NCI-H1048 (cell line): Measurements from ENCODE around the gene TOM1.

Source experiments
- DNase-seq: peaks from one replicate; lab custom pipeline; 2025; lab: John Stamatoyannopoulos, UW

The TOM1 gene

GRCh38 chr22:35307372-35307771 is 7.7 kb downstream of the TOM1 start:
- DNase-seq = no peak

GRCh38 chr22:35307892-35308291 is 8.2 kb downstream of the TOM1 start:
- DNase-seq = no peak

GRCh38 chr22:35308480-35309021 is 8.9 kb downstream of the TOM1 start:
- DNase-seq = no peak

- DNase-seq = no peak
Measured at GRCh38 chr22:35310556-35311550, 11.2 kb downstream of the TOM1 start.

- DNase-seq = no peak
Measured at GRCh38 chr22:35311551-35311999, 11.9 kb downstream of the TOM1 start.

- DNase-seq = no peak
Measured at GRCh38 chr22:35312198-35313059, 12.7 kb downstream of the TOM1 start.

GRCh38 chr22:35313311-35314121 is 13.8 kb downstream of the TOM1 start:
- DNase-seq = no peak

GRCh38 chr22:35314161-35314942 is 14.7 kb downstream of the TOM1 start:
- DNase-seq = no peak

- DNase-seq = no peak
Measured at GRCh38 chr22:35315141-35315854, 15.6 kb downstream of the TOM1 start.

GRCh38 chr22:35315855-35316745 is 16.4 kb downstream of the TOM1 start:
- no peak for DNase-seq

- no peak for DNase-seq
Measured at GRCh38 chr22:35316751-35317150, 17.1 kb downstream of the TOM1 start.

- DNase-seq = no peak
Measured at GRCh38 chr22:35317680-35318290, 18.1 kb downstream of the TOM1 start.

GRCh38 chr22:35318346-35319215 is 18.9 kb downstream of the TOM1 start:
- no peak for DNase-seq

- no peak for DNase-seq
Measured at GRCh38 chr22:35319244-35319985, 19.7 kb downstream of the TOM1 start.

GRCh38 chr22:35322126-35322525 is 22.4 kb downstream of the TOM1 start:
- DNase-seq = no peak

GRCh38 chr22:35322893-35323292 is 23.2 kb downstream of the TOM1 start:
- no peak for DNase-seq

GRCh38 chr22:35323305-35323704 is 23.6 kb downstream of the TOM1 start:
- DNase-seq = no peak
